Measurements from ENCODE around the gene IL17D.
A peak's percentile ranks its signal among the peaks of the same experiment; 100 is the strongest.
"Not testable (repeated sequence)": the region's sequence is repeated elsewhere in the genome, so short reads cannot be mapped to it uniquely, and the experiment has no call there.

IL17D gene

GRCh38 chr13:20738616-20739015 is 35.1 kb downstream of the IL17D start:
- no peak for TF ChIP-seq CTCF (IDR thresholded peaks at IDR 0.05)
- no peak for TF ChIP-seq ZFX (IDR thresholded peaks at IDR 0.05; ENCODE audit: borderline replicate concordance)
- no peak overlapping the region for H3K27ac ChIP-seq

- TF ChIP-seq CTCF (IDR thresholded peaks at IDR 0.05) (no peak), ZFX (IDR thresholded peaks at IDR 0.05; ENCODE audit: borderline replicate concordance) (no peak)
- no peak overlapping the region for H3K27ac ChIP-seq
Observed at GRCh38 chr13:20740021-20740420, 36.5 kb downstream of the IL17D start.

- not testable (repeated sequence) for H3K27ac ChIP-seq
Observed at GRCh38 chr13:20743830-20744404, 40.4 kb downstream of the IL17D start.

- TF ChIP-seq CTCF (IDR thresholded peaks at IDR 0.05) = no peak
- TF ChIP-seq ZFX (IDR thresholded peaks at IDR 0.05; ENCODE audit: borderline replicate concordance) = no peak
- H3K27ac ChIP-seq = no peak overlapping the region
Observed at GRCh38 chr13:20749377-20749776, 45.9 kb downstream of the IL17D start.

GRCh38 chr13:20754009-20754408 is 50.5 kb downstream of the IL17D start:
- H3K27ac ChIP-seq = no peak overlapping the region
- TF ChIP-seq CTCF (IDR thresholded peaks at IDR 0.05) (no peak), ZFX (IDR thresholded peaks at IDR 0.05; ENCODE audit: borderline replicate concordance) (no peak)

- TF ChIP-seq ZFX (IDR thresholded peaks at IDR 0.05; ENCODE audit: borderline replicate concordance) = no peak
- no peak for TF ChIP-seq CTCF (IDR thresholded peaks at IDR 0.05)
- H3K27ac ChIP-seq = no peak overlapping the region
Observed at GRCh38 chr13:20760872-20761271, 57.4 kb downstream of the IL17D start.

- H3K27ac ChIP-seq = no peak overlapping the region
- TF ChIP-seq ZFX (IDR thresholded peaks at IDR 0.05; ENCODE audit: borderline replicate concordance) (no peak), CTCF (IDR thresholded peaks at IDR 0.05) (no peak)
Observed at GRCh38 chr13:20767309-20767943, 63.9 kb downstream of the IL17D start.

- TF ChIP-seq CTCF (IDR thresholded peaks at IDR 0.05) (no peak), ZFX (IDR thresholded peaks at IDR 0.05; ENCODE audit: borderline replicate concordance) (no peak)
- H3K27ac ChIP-seq = peak overlapping the region; percentile 45
Observed at GRCh38 chr13:20769091-20769490, 65.6 kb downstream of the IL17D start.

All from 22Rv1 (cell line).